ENCODE results near the gene NHLRC4. TPM values are rescaled to one million over a fixed set of nuclear protein-coding genes. Genes with fewer than 3 reads are reported as not detected.

The NHLRC4 gene
- total RNA-seq, 1 experiment from 2014 or later, result 0.92 TPM

DNA sequence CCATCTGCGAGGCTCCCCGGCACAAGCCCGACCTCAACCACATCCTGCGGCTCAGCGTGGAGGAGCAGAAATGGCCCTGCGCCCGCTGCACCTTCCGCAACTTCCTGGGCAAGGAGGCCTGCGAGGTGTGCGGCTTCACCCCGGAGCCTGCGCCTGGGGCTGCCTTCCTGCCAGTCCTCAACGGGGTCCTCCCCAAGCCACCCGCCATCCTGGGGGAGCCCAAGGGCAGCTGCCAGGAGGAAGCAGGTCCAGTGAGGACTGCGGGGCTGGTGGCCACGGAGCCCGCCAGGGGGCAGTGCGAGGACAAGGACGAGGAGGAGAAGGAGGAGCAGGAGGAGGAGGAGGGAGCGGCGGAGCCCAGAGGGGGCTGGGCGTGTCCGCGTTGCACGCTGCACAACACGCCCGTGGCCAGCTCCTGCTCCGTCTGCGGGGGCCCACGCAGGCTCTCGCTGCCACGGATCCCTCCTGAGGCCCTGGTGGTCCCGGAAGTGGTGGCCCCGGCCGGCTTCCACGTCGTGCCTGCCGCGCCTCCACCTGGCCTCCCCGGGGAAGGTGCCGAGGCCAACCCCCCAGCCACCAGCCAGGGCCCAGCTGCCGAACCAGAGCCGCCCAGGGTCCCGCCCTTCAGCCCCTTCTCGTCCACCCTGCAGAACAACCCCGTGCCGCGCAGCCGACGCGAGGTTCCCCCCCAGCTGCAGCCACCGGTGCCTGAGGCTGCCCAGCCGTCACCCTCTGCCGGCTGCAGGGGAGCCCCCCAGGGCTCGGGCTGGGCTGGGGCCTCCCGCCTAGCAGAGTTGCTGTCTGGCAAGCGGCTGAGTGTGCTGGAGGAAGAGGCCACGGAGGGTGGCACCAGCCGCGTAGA, 19.7 kb upstream of the NHLRC4 start:
- DNase-seq (ENCODE audit: low spot score) (peak; percentile 88), ATAC-seq (peak; percentile 59)
- no peak overlapping the region for H3K4me3 Mint-ChIP-seq
- ChIA-PET POLR2A (no interaction called here), CTCF (interaction anchor here (0.9 to 2.2 kb wide), 8 partner anchors 12 to 238 kb away, joined by 3 to 11 read pairs (median 5); partner anchors contain the start of gene NHLRC4)
- H3K36me3 Mint-ChIP-seq, result no peaks in the 10 kb centered on the region
- no peaks in the 10 kb centered on the region for H3K27me3 Mint-ChIP-seq (ENCODE audit: low read depth)
- no peaks in the 10 kb centered on the region for H3K9me3 Mint-ChIP-seq
- H3K27ac Mint-ChIP-seq, result no peak overlapping the region
- H3K4me1 Mint-ChIP-seq, result no peaks in the 10 kb centered on the region
- TF ChIP-seq ZNF396 (CRISPR knock-in tag; IDR thresholded peaks at IDR 0.05; ENCODE audit: borderline replicate concordance), result no peak
- no peak for TF ChIP-seq ATF1 (CRISPR knock-in tag; IDR thresholded peaks at IDR 0.05)
- TF ChIP-seq, protein P1, sequence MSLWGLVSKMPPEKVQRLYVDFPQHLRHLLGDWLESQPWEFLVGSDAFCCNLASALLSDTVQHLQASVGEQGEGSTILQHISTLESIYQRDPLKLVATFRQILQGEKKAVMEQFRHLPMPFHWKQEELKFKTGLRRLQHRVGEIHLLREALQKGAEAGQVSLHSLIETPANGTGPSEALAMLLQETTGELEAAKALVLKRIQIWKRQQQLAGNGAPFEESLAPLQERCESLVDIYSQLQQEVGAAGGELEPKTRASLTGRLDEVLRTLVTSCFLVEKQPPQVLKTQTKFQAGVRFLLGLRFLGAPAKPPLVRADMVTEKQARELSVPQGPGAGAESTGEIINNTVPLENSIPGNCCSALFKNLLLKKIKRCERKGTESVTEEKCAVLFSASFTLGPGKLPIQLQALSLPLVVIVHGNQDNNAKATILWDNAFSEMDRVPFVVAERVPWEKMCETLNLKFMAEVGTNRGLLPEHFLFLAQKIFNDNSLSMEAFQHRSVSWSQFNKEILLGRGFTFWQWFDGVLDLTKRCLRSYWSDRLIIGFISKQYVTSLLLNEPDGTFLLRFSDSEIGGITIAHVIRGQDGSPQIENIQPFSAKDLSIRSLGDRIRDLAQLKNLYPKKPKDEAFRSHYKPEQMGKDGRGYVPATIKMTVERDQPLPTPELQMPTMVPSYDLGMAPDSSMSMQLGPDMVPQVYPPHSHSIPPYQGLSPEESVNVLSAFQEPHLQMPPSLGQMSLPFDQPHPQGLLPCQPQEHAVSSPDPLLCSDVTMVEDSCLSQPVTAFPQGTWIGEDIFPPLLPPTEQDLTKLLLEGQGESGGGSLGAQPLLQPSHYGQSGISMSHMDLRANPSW (CRISPR knock-in tag; conservative IDR thresholded peaks at IDR 0.05; ENCODE audit: low read depth), result no peak
- TF ChIP-seq MYBL2 (CRISPR knock-in tag; IDR thresholded peaks at IDR 0.05), result no peak
- TF ChIP-seq ZNF263 (CRISPR knock-in tag; IDR thresholded peaks at IDR 0.05; ENCODE audit: low read depth), result peak; percentile 92
- TF ChIP-seq, protein P2, sequence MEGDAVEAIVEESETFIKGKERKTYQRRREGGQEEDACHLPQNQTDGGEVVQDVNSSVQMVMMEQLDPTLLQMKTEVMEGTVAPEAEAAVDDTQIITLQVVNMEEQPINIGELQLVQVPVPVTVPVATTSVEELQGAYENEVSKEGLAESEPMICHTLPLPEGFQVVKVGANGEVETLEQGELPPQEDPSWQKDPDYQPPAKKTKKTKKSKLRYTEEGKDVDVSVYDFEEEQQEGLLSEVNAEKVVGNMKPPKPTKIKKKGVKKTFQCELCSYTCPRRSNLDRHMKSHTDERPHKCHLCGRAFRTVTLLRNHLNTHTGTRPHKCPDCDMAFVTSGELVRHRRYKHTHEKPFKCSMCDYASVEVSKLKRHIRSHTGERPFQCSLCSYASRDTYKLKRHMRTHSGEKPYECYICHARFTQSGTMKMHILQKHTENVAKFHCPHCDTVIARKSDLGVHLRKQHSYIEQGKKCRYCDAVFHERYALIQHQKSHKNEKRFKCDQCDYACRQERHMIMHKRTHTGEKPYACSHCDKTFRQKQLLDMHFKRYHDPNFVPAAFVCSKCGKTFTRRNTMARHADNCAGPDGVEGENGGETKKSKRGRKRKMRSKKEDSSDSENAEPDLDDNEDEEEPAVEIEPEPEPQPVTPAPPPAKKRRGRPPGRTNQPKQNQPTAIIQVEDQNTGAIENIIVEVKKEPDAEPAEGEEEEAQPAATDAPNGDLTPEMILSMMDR (IDR thresholded peaks at IDR 0.05), result peak; percentile 38; the same call in 1 of the 2 replicates

DNA sequence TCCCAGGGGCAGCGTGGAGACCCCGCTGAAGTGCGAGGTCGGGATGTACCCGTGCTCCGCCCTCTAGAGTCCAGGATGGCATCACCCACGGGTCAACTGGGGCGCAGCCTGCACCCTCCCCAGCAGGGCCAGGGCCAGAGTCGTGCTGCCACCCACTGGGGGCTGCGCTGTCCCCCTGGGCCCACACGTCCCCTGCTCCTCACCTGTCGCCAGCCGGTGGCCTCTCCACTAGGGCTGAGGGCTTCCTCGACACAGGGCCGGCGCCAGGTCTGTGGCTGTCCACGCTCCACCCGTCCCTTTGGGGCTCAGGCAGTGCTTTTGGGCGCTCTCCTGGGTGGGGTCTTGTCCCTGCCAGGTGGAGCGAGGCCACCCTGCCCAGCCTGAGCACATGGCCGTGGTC, 18.2 kb upstream of the NHLRC4 start:
- POLR2A ChIA-PET, result no interaction called here
- no peak overlapping the region for H3K27ac Mint-ChIP-seq
- no peak overlapping the region for H3K4me3 Mint-ChIP-seq
- TF ChIP-seq CBFB (CRISPR knock-in tag; IDR thresholded peaks at IDR 0.05; ENCODE audit: low read depth) (no peak), NR3C1 (CRISPR knock-in tag; conservative IDR thresholded peaks at IDR 0.05; ENCODE audit: low read depth) (no peak), ZNF423 (CRISPR knock-in tag; IDR thresholded peaks at IDR 0.05) (no peak), TP53 (CRISPR knock-in tag; IDR thresholded peaks at IDR 0.05) (no peak), RORB (CRISPR knock-in tag; IDR thresholded peaks at IDR 0.05) (no peak), MXD4 (CRISPR knock-in tag; IDR thresholded peaks at IDR 0.05; ENCODE audit: borderline replicate concordance) (no peak)
- TF ChIP-seq, protein P1 (CRISPR knock-in tag; conservative IDR thresholded peaks at IDR 0.05; ENCODE audit: low read depth), result no peak
- TF ChIP-seq, protein P3, sequence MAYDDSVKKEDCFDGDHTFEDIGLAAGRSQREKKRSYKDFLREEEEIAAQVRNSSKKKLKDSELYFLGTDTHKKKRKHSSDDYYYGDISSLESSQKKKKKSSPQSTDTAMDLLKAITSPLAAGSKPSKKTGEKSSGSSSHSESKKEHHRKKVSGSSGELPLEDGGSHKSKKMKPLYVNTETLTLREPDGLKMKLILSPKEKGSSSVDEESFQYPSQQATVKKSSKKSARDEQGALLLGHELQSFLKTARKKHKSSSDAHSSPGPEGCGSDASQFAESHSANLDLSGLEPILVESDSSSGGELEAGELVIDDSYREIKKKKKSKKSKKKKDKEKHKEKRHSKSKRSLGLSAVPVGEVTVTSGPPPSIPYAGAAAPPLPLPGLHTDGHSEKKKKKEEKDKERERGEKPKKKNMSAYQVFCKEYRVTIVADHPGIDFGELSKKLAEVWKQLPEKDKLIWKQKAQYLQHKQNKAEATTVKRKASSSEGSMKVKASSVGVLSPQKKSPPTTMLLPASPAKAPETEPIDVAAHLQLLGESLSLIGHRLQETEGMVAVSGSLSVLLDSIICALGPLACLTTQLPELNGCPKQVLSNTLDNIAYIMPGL (CRISPR knock-in tag; IDR thresholded peaks at IDR 0.05), result no peak
- TF ChIP-seq, protein P4, sequence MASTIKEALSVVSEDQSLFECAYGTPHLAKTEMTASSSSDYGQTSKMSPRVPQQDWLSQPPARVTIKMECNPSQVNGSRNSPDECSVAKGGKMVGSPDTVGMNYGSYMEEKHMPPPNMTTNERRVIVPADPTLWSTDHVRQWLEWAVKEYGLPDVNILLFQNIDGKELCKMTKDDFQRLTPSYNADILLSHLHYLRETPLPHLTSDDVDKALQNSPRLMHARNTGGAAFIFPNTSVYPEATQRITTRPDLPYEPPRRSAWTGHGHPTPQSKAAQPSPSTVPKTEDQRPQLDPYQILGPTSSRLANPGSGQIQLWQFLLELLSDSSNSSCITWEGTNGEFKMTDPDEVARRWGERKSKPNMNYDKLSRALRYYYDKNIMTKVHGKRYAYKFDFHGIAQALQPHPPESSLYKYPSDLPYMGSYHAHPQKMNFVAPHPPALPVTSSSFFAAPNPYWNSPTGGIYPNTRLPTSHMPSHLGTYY (CRISPR knock-in tag; IDR thresholded peaks at IDR 0.05), result no peak
- TF ChIP-seq, protein P5, sequence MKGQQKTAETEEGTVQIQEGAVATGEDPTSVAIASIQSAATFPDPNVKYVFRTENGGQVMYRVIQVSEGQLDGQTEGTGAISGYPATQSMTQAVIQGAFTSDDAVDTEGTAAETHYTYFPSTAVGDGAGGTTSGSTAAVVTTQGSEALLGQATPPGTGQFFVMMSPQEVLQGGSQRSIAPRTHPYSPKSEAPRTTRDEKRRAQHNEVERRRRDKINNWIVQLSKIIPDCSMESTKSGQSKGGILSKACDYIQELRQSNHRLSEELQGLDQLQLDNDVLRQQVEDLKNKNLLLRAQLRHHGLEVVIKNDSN (CRISPR knock-in tag; IDR thresholded peaks at IDR 0.05), result no peak
- TF ChIP-seq, protein P6, sequence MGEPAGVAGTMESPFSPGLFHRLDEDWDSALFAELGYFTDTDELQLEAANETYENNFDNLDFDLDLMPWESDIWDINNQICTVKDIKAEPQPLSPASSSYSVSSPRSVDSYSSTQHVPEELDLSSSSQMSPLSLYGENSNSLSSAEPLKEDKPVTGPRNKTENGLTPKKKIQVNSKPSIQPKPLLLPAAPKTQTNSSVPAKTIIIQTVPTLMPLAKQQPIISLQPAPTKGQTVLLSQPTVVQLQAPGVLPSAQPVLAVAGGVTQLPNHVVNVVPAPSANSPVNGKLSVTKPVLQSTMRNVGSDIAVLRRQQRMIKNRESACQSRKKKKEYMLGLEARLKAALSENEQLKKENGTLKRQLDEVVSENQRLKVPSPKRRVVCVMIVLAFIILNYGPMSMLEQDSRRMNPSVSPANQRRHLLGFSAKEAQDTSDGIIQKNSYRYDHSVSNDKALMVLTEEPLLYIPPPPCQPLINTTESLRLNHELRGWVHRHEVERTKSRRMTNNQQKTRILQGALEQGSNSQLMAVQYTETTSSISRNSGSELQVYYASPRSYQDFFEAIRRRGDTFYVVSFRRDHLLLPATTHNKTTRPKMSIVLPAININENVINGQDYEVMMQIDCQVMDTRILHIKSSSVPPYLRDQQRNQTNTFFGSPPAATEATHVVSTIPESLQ (CRISPR knock-in tag; IDR thresholded peaks at IDR 0.05), result no peak
- no peak for ATAC-seq
- no peaks in the 10 kb centered on the region for H3K36me3 Mint-ChIP-seq
- H3K9me3 Mint-ChIP-seq, result no peaks in the 10 kb centered on the region
- H3K4me1 Mint-ChIP-seq, result no peaks in the 10 kb centered on the region
- H3K27me3 Mint-ChIP-seq (ENCODE audit: low read depth), result no peaks in the 10 kb centered on the region
- CTCF ChIA-PET, result no interaction called here
- DNase-seq (ENCODE audit: low spot score), result no peak

Measured in WTC11 (cell line).